ENCODE data around the gene NUDC. TPM values are rescaled to one million over a fixed set of nuclear protein-coding genes. Genes with fewer than 3 reads are reported as not detected.
A peak's percentile ranks its signal among the peaks of the same experiment; 100 is the strongest.

Gene NUDC
- total and polyA plus RNA-seq, 2 of the 13 experiments (the other 11 are each of a cell fraction or from before 2014, with no cell fraction given) = 34.7 to 104 TPM

- peak overlapping the region; percentile 93 for H3K4me2 ChIP-seq (ENCODE audit: low read depth, low read length)
- 47% methylated on average over 3 of the region's 3 CpGs for WGBS (ENCODE audit: low lambda C conversion rate)
- no peak for FAIRE-seq
- no peaks in the 10 kb centered on the region; a peak in 1 of 5 replicates for H3K27me3 ChIP-seq (ENCODE audit: control insufficient read depth in 1 of 2, insufficient read depth in 2 of 2, low read length in 2 of 2)
- intact Hi-C loops (cut with micrococcal nuclease; ENCODE audit: unreplicated experiment) = no loop called here
- H3K4me1 ChIP-seq (ENCODE audit: insufficient read depth, low read length) = peaks cover 63% of the 10 kb centered on the region
- TF ChIP-seq TMF1 (CRISPR knock-in tag; IDR thresholded peaks at IDR 0.05; ENCODE audit: low read depth) = no peak
- peak; percentile 12 for TF ChIP-seq RBM22 (optimal IDR thresholded peaks at IDR 0.05; ENCODE audit: low read length)
- TF ChIP-seq PAF1 (CRISPR knock-in tag; IDR thresholded peaks at IDR 0.05) = 0 out of 2 replicates have a peak, but pooled peaks have one; percentile 70
- TF ChIP-seq HOXA3 (CRISPR knock-in tag; IDR thresholded peaks at IDR 0.05) = no peak
- 0 out of 2 replicates have a peak, but pooled peaks have one; percentile 47 for TF ChIP-seq MTF2 (CRISPR knock-in tag; IDR thresholded peaks at IDR 0.05; ENCODE audit: borderline replicate concordance)
- TF ChIP-seq TCF7L2 (IDR thresholded peaks at IDR 0.05; ENCODE audit: low read depth, low read length) = no peak
- TF ChIP-seq HHEX (CRISPR knock-in tag; IDR thresholded peaks at IDR 0.05) = no peak
- 0 out of 2 replicates have a peak, but pooled peaks have one; percentile 8 for TF ChIP-seq NCOA1 (CRISPR knock-in tag; IDR thresholded peaks at IDR 0.05)
- TF ChIP-seq ZNF639 (CRISPR knock-in tag; conservative IDR thresholded peaks at IDR 0.05) = 0 out of 2 replicates have a peak, but pooled peaks have one; percentile 12
- TF ChIP-seq KDM4B (CRISPR knock-in tag; IDR thresholded peaks at IDR 0.05) = no peak
- no peak for TF ChIP-seq PCBP2 (optimal IDR thresholded peaks at IDR 0.05; ENCODE audit: low read depth, low read length, poor library complexity, severe bottlenecking)
- no peak for TF ChIP-seq SOX5 (CRISPR knock-in tag; IDR thresholded peaks at IDR 0.05; ENCODE audit: borderline replicate concordance)
- TF ChIP-seq DNMT1 (CRISPR knock-in tag; IDR thresholded peaks at IDR 0.05) = peak; percentile 59; the same call in 1 of the 2 replicates
- peak; percentile 62 for TF ChIP-seq RBFOX2 (IDR thresholded peaks at IDR 0.05; ENCODE audit: low read depth, low read length)
- peak; percentile 96 for TF ChIP-seq AGO1 (IDR thresholded peaks at IDR 0.05; ENCODE audit: low read depth, low read length, poor library complexity, severe bottlenecking)
- 0 out of 2 replicates have a peak, but pooled peaks have one; percentile 4 for TF ChIP-seq TRAFD1 (CRISPR knock-in tag; IDR thresholded peaks at IDR 0.05; ENCODE audit: borderline replicate concordance)
- no peak for TF ChIP-seq JARID2 (CRISPR knock-in tag; IDR thresholded peaks at IDR 0.05; ENCODE audit: insufficient replicate concordance)
- no peak overlapping the region for H2AFZ ChIP-seq (ENCODE audit: low read length)
- no peak for DNase-seq (ENCODE audit: low spot score)
- peaks cover 30% of the 10 kb centered on the region for H3K79me2 ChIP-seq (ENCODE audit: insufficient read depth, low read length)
- no TSS peak for BruUV-seq (replicated peaks)
- peak overlapping the region; percentile 57 for H3K9ac ChIP-seq (ENCODE audit: insufficient read depth, low read depth, low read length)
- ChIA-PET CTCF (ENCODE audit: low intra/inter-chr PET ratio, low total read pairs) (no interaction called here), POLR2A (interaction anchor here (1.0 to 11.5 kb wide), 6 partner anchors 11 to 84 kb away, joined by 3 to 371 read pairs (median 8); partner anchors contain the start of genes GPATCH3, GPN2, NUDC and TRNP1)
- no peak overlapping the region for H3K4me3 ChIP-seq (replicated peaks in 1 of 3; ENCODE audit: insufficient read depth in 1 of 3, low read depth in 2 of 3, low read length in 3 of 3)
- H3K27ac ChIP-seq (ENCODE audit: extremely low read length, insufficient read depth, low read length) = peak overlapping the region; percentile 96
- H3K9me3 ChIP-seq (ENCODE audit: low read length) = no peaks in the 10 kb centered on the region
- peaks cover 3 to 8% of the 10 kb centered on the region in 2 experiments; a peak in 3 of 5 replicates for H3K36me3 ChIP-seq (replicated peaks in 1 of 2; ENCODE audit: control insufficient read depth in 1 of 2, insufficient read depth in 2 of 2, low read length in 2 of 2)
- no peak for ATAC-seq
- in situ Hi-C loops (cut with HindIII; ENCODE audit: extremely low pct_ligation_motif_present, low pct_unique_long_range_greater_than_20kb) = loop anchor here (5.0 kb wide), 1 partner anchor 82 kb away; the partner anchor contains the start of gene TRNP1
- H4K20me1 ChIP-seq (ENCODE audit: insufficient read depth, low read length) = peaks cover 16% of the 10 kb centered on the region; the same call in 1 of the 2 replicates
Measured at GRCh38 chr1:26909951-26910342, 11.6 kb upstream of the NUDC start.

All from HepG2 (cell line).